Fibroblast of villous mesenchyme (primary cell): Measurements from ENCODE around the gene GLTPD2. TPM values are rescaled to one million over a fixed set of nuclear protein-coding genes. Genes with fewer than 3 reads are reported as not detected.

Experiments
- DNase-seq: peaks from one replicate; pipeline ENCODE4 v3.0.0-alpha.2; 2010; ENCODE audit warnings: low read depth
- H3K4me3 ChIP-seq: 2 replicates; pipeline ENCODE4 v1.5.1; 2011; ENCODE audit warnings: low read depth, mild to moderate bottlenecking, low read length
- total RNA-seq: library from RNA; depleted of rRNA; stranded (reverse); fragments of >200 nt; gene quantifications from 2 replicates; pipeline ENCODE4 v1.2.3, GENCODE V29; 2012
- TF ChIP-seq, protein P1 (sequence below): IDR thresholded peaks from 2 replicates; pipeline ENCODE4 v1.5.1; 2012; ENCODE audit warnings: low read depth, mild to moderate bottlenecking, low read length; ENCODE audit not compliant: insufficient read depth

GLTPD2 gene
- total RNA-seq, 1 donor = not detected

DNA sequence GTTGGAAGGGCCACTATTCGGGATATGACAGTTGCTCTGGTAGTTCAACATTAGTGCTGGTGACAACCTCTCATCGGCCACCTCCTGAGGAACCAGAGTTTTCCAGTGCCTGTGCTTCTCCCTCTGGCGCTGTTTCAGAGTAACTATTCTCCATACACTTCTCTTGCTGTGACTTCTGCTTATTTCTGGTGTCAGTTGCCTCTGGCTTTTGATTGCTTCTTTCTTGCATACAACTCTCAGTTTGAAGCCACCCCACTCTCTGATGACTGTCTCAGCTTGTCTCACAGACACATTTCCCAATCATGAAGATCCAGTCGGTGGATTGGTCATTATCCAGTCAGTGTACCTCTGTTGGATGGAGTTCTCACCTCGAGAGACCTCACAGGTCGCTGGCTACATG is 20.5 kb upstream of the GLTPD2 start:
- no peak overlapping the region for H3K4me3 ChIP-seq
- no peak for DNase-seq
- TF ChIP-seq, protein P1, sequence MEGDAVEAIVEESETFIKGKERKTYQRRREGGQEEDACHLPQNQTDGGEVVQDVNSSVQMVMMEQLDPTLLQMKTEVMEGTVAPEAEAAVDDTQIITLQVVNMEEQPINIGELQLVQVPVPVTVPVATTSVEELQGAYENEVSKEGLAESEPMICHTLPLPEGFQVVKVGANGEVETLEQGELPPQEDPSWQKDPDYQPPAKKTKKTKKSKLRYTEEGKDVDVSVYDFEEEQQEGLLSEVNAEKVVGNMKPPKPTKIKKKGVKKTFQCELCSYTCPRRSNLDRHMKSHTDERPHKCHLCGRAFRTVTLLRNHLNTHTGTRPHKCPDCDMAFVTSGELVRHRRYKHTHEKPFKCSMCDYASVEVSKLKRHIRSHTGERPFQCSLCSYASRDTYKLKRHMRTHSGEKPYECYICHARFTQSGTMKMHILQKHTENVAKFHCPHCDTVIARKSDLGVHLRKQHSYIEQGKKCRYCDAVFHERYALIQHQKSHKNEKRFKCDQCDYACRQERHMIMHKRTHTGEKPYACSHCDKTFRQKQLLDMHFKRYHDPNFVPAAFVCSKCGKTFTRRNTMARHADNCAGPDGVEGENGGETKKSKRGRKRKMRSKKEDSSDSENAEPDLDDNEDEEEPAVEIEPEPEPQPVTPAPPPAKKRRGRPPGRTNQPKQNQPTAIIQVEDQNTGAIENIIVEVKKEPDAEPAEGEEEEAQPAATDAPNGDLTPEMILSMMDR = no peak

DNA sequence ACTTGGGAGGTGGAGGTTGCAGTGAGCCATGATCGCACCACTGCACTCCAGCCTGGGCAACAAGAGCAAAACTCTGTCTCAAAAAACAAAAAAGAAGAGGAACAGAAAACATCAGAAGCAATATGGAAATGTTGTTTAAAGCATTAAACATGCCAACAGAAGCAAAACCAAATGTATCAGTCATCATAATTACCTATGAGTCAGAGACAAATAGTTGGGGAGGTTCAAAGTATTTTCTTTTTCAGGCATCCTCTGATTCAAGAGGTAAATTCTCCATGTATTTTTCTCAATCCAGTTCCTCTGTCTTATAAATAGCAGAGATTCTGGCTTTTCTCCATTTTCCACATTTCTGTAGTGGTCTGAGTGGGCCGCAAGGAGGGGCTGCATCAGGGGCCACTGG is 19.1 kb upstream of the GLTPD2 start:
- DNase-seq = no peak
- H3K4me3 ChIP-seq = no peak overlapping the region
- TF ChIP-seq, protein P1 = no peak

DNA sequence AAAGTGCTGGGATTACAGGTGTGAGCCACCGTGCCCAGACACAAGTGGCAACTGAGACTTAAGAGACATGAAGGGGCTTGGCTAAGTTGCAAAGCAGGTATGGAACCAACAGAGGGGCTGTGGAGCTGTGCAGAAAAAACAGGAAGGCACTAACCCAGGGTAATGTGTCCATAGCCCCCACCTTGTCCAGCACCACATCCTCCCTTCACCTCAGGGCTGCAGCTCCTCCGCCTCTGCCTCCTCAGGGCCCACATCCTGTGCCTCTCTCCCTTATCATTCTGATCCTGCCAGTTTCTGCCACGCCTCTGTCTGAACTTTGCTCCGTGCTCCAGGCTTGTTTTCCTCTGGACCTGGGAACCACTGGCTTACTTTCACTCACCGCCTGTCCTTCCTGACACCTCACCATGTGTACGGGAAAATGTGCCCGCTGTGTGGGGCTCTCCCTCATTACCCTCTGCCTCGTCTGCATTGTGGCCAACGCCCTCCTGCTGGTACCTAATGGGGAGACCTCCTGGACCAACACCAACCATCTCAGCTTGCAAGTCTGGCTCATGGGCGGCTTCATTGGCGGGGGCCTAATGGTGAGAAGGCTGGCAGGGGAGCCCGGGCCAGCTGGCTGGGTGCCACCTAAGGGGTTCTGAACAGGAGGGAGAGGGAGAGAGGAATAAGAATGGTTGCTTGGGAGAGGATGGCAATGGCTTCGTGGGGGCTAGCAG is 17.1 kb upstream of the GLTPD2 start, which contains the start of gene TM4SF5:
TM4SF5 (plus strand) TSS at position 368 of the 716 bp plus-strand sequence; CDS start at position 405, 37 bp downstream.
- no peak within 1 kb of the TSS for H3K4me3 ChIP-seq
- no peak for DNase-seq
- TF ChIP-seq, protein P1 = no peak

DNA sequence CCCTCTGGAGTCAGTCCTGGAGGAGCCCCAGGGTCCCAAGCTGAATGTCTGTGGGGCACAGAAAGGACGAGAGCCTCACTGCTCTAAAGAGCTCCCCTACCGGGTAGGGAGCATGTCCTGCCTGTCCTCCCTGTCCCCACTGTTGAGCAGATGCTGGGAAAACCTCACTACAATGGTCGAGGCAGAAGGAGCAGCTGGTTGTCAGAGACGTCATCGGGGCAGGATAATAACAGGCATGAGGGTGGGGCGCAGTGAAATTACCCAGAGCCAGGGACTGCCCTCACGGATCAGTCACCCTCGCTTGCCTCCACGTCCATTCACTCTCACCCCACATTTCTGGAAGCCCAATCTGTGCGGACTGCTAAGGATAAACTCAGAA is 16.5 kb upstream of the GLTPD2 start:
- no peak overlapping the region for H3K4me3 ChIP-seq
- DNase-seq = no peak
- TF ChIP-seq, protein P1 = no peak

DNA sequence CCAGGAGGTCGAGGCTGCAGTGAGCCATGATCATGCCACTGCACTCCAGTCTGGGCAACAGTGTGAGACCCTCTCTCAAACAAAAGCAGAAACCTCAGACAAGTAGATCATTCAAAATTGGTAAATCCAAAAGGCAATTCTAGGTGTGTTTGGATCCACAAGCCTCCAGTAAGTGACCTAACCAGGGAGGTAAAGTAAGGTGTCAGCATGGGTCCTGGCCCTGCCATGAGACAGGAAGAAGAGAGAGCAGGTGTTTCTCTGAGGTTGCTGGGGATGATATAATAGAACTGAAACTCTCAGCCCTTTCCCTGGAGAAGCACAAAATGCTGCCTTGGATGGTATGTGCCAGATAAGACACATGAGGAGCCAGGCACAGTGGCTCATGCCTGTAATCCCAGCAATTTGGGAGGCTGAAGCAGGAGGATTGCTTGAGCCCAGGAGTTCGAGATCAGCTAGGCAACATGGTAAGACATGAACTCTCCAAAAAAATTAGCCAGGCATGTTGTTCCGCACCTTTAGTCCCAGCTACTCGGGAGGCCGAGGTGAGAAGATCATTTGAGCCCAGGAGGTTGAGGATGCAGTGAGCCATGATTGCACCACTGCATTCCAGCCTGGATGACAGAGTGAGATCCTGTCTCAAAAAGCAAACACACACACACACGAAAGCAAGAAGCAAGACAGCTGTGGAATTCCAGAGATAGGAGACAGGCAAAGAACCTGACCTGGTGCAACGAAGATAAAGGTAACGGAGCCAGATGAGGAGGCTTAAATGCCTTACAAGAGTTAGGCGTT is 10.6 kb upstream of the GLTPD2 start:
- DNase-seq = peak; percentile 54
- H3K4me3 ChIP-seq = no peak overlapping the region
- TF ChIP-seq, protein P1 = no peak

DNA sequence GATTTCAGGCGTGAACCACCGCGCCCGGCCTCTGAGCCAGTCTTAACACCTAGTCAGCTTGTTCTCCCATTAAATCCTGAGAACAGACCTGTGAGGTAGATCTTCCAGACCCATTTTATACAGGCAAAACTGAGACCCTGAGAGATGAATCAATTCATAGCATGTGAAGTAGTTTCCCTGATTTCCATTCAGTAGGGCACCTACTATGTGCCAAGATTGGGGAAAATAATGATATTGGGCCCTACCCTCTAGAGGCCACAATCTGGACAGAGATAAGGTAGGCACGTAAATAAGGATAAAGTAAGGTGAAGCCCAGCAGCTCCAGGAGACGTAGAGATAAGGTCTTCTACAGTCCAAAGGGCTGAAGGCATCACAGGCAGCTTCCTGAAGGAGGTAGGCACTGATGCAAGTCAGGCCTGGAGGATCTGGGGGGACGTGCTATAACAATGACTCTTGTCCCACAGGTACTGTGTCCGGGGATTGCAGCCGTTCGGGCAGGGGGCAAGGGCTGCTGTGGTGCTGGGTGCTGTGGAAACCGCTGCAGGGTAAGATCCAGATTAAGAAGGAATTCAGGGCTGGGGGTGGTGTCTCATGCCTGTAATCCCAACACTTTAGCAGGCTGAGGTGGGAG is 8.3 kb upstream of the GLTPD2 start:
- no peak overlapping the region for H3K4me3 ChIP-seq
- TF ChIP-seq, protein P1 = no peak

More for the DNA sequence above, 8.3 kb upstream of the GLTPD2 start:
- no peak for DNase-seq
